Bronchial epithelial cell (primary cell): ENCODE data around the gene SLC36A1. TPM values are rescaled to one million over a fixed set of nuclear protein-coding genes. Genes with fewer than 3 reads are reported as not detected.
A peak's percentile ranks its signal among the peaks of the same experiment; 100 is the strongest.

Experiments
- DNase-seq: peaks from one replicate; pipeline ENCODE4 v3.0.0-alpha.2; 2010; ENCODE audit warnings: low read depth
- FAIRE-seq: peaks from 2 replicates; lab custom pipeline; 2011; peaks lifted over from hg19 to GRCh38; lab: Jason Lieb, UNC
- H3K27me3 ChIP-seq: 2 replicates; pipeline ENCODE4 v1.5.1; 2011; ENCODE audit warnings: low read length; ENCODE audit not compliant: control insufficient read depth, insufficient read depth
- H3K36me3 ChIP-seq: 2 replicates; pipeline ENCODE4 v1.5.1; 2011; ENCODE audit warnings: low read length; ENCODE audit not compliant: control insufficient read depth, insufficient read depth
- H3K4me3 ChIP-seq: 2 replicates; pipeline ENCODE4 v1.5.1; 2011; ENCODE audit warnings: mild to moderate bottlenecking, low read depth, low read length, control low read depth
- total RNA-seq: library from RNA; depleted of rRNA; stranded (reverse); fragments of >200 nt; gene quantifications from 2 replicates; pipeline ENCODE4 v1.2.1, GENCODE V29; 2014
- TF ChIP-seq, protein P1 (sequence below): IDR thresholded peaks from 2 replicates; pipeline ENCODE4 v1.5.1; 2011; ENCODE audit warnings: mild to moderate bottlenecking, moderate library complexity, low read length, control low read depth, inconsistent platforms; ENCODE audit not compliant: insufficient read depth, severe bottlenecking

The SLC36A1 gene
- total RNA-seq, 1 donor from 2014 or later = 4.5 TPM

DNA sequence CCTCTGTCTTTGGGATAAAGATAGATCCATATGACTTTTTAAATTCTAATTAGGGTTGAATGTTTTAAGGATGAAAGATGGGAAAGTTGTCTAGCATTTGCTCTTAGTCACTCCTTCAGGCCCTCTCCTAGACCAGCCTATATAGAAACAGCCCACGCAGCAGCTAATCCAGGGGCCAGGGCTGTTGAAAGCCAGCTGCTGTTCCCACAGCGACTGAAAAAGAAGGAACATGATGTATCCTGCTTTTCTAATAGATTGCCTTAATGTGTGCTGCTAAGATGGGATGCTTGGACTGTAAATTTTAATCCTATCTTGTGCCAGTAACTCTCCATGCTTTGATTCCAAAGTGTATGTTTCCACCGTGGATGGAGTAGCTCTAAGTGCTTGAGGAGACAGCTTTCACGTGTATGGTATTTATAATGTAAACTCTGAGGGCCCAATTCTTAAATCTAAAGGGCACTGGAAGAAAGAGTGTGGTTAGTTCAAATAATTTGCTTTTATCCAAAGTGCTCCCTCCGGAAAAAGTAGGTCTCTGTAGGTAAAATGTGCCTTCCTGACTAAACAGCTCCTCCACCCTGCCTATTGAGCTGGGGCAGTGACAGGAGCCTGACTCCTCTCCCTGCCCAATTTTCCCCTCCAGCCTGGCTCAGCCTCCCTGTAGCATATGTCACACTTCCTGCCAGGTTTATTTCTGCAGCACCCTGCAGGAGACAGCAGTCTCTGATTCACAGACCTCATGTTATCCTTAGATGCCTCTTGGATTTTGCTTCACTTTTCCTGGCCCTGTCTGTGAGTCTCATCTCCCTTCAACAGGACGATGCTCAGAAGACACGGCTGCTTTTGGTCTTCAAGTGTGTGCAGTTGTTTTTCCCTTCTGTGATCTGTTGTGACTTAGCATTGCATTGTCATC is 33.2 kb downstream of the SLC36A1 start:
- Histone ChIP-seq H3K4me3 (no peak overlapping the region), H3K27me3 (no peaks in the 10 kb centered on the region), H3K36me3 (peaks cover 12% of the 10 kb centered on the region)
- no peak for FAIRE-seq
- DNase-seq = peak; percentile 56
- TF ChIP-seq, protein P1, sequence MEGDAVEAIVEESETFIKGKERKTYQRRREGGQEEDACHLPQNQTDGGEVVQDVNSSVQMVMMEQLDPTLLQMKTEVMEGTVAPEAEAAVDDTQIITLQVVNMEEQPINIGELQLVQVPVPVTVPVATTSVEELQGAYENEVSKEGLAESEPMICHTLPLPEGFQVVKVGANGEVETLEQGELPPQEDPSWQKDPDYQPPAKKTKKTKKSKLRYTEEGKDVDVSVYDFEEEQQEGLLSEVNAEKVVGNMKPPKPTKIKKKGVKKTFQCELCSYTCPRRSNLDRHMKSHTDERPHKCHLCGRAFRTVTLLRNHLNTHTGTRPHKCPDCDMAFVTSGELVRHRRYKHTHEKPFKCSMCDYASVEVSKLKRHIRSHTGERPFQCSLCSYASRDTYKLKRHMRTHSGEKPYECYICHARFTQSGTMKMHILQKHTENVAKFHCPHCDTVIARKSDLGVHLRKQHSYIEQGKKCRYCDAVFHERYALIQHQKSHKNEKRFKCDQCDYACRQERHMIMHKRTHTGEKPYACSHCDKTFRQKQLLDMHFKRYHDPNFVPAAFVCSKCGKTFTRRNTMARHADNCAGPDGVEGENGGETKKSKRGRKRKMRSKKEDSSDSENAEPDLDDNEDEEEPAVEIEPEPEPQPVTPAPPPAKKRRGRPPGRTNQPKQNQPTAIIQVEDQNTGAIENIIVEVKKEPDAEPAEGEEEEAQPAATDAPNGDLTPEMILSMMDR = no peak

DNA sequence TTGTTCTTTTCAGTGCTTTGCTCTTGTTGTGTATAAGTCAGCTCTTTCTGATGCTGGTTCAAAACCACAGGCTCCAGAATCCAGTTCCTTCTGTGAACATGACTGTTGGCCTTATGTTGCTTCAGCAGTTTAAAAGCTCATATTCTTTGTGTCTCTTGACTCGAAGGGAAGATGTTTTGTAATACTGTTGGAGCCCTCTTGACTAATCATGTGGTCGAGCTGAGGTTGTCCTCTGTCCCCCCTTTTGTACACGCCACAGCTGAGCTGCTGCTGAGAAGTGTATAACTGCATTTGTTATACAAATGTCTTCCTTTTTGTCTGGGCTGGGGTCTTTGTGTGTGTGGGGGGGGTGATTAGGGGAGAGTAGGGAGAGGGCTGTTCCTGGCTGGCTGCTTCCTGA is 35.8 kb downstream of the SLC36A1 start:
- H3K36me3 ChIP-seq = peaks cover 9% of the 10 kb centered on the region
- TF ChIP-seq, protein P1 = no peak
- no peak overlapping the region for H3K4me3 ChIP-seq
- no peak for FAIRE-seq
- no peaks in the 10 kb centered on the region for H3K27me3 ChIP-seq
- DNase-seq = no peak

DNA sequence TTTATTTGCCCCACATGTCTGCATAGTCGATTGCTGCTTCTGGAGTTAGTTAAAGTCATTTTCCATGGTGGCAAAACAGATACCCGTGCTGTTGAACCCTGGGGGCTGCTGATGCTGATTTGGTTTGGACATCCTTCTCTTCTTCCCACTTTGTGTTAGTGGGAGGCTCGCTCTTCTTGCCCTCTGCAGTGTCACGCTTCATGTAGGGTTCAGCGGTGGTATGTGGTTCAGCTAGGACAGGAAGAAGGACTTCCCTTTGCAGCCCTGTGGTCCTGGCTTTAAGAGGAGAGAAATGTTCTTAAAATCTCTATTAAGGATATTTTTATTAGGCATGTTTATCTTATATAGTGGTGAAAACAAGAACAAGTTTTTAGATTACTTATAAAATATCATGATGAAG is 36.2 kb downstream of the SLC36A1 start:
- TF ChIP-seq, protein P1 = no peak
- H3K4me3 ChIP-seq = no peak overlapping the region
- FAIRE-seq (no peak), DNase-seq (no peak)
- no peaks in the 10 kb centered on the region for H3K27me3 ChIP-seq
- peaks cover 11% of the 10 kb centered on the region for H3K36me3 ChIP-seq

DNA sequence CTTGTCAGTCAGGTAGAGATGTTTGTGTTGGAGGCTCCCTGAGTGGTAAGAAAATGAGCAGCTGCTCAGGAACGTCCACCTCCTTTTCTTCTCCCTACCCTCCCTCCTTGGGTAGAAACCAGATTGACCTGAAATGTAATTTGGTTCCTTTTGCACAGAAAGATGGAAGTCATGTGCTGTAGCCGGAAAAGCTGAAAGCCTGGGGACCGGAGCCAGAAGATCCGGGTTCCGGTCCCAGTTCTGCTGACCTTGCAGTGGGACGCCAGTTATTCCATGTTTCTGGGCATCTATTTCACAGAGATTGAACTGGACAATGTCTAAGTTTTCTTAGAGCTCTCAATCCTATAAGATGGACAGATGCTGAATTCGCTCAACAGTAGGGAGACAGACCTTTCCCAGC is 40.1 kb downstream of the SLC36A1 start:
- Histone ChIP-seq H3K4me3 (no peak overlapping the region), H3K27me3 (no peaks in the 10 kb centered on the region), H3K36me3 (peaks cover 9% of the 10 kb centered on the region)
- FAIRE-seq (peak; percentile 32), DNase-seq (no peak)
- TF ChIP-seq, protein P1 = no peak

DNA sequence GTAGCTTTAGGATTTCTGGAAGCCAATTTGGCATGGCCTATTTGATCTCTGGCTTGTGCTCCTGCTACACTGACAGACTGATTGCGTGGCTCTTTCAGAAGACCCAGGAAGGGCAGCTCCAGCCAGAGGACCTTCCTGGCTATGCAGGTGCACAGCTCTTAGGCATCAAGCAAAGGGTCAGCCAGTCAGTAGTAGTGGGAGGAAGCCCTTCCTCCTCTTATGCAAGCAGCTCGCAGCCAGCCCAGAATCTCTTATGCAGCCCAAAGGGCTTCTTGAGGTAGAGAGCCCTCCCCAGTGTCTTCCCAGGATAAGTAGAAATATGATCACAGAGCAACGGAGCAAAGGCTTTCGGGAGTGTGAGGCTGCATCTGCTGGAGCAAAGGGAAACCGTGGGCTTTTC is 43.2 kb downstream of the SLC36A1 start:
- DNase-seq = no peak
- FAIRE-seq = no peak
- no peak overlapping the region for H3K4me3 ChIP-seq
- TF ChIP-seq, protein P1 = no peak
- H3K27me3 ChIP-seq = no peaks in the 10 kb centered on the region
- H3K36me3 ChIP-seq = peaks cover 5% of the 10 kb centered on the region
